HCT116 (cell line): ENCODE results near the gene FDXR. TPM values are rescaled to one million over a fixed set of nuclear protein-coding genes. Genes with fewer than 3 reads are reported as not detected.

Source experiments
- CEBPB ChIP-seq: IDR thresholded peaks from 2 replicates; pipeline ENCODE4 v1.6.1; 2012; ENCODE audit warnings: low read depth
- JUND ChIP-seq: IDR thresholded peaks from 2 replicates; pipeline ENCODE4 v1.6.1; 2012
- POLR2AphosphoS5 ChIP-seq: IDR thresholded peaks from 2 replicates; pipeline ENCODE4 v1.6.1; 2011; ENCODE audit warnings: mild to moderate bottlenecking, low read depth, low read length, moderate library complexity
- SIN3A ChIP-seq: IDR thresholded peaks from 2 replicates; pipeline ENCODE4 v1.6.1; 2012; ENCODE audit warnings: low read depth
- total RNA-seq: library from RNA; stranded (reverse); gene quantifications from one replicate; pipeline ENCODE4 v1.2.1, GENCODE V29; 2021; ENCODE audit not compliant: unreplicated experiment
- TF ChIP-seq, protein P1 (sequence below), 3 experiments: fragments of 200-600 bp in 1 of 3; sonication (generic) in 1 of 3; IDR thresholded peaks in 2 of 3; conservative IDR thresholded peaks in 1 of 3; 2 replicates each; pipeline ENCODE4 v1.5.1; 2012 to 2017; ENCODE audit warnings: low read depth in 2 of 3, low read length in 2 of 3, antibody characterized with exemption in 1 of 3, borderline replicate concordance in 1 of 3, control low read depth in 1 of 3, mild to moderate bottlenecking in 1 of 3, mixed read lengths in 1 of 3, mixed run types in 1 of 3, moderate library complexity in 1 of 3; ENCODE audit not compliant: insufficient read depth in 1 of 3
- TF ChIP-seq, protein P2 (sequence below): IDR thresholded peaks from 2 replicates; pipeline ENCODE4 v1.6.1; 2012; ENCODE audit warnings: low read depth
- TF ChIP-seq, protein P3 (sequence below): IDR thresholded peaks from 2 replicates; pipeline ENCODE4 v1.6.1; 2012

The FDXR gene
- total RNA-seq, 1 experiment from 2014 or later: 98.8 TPM

DNA sequence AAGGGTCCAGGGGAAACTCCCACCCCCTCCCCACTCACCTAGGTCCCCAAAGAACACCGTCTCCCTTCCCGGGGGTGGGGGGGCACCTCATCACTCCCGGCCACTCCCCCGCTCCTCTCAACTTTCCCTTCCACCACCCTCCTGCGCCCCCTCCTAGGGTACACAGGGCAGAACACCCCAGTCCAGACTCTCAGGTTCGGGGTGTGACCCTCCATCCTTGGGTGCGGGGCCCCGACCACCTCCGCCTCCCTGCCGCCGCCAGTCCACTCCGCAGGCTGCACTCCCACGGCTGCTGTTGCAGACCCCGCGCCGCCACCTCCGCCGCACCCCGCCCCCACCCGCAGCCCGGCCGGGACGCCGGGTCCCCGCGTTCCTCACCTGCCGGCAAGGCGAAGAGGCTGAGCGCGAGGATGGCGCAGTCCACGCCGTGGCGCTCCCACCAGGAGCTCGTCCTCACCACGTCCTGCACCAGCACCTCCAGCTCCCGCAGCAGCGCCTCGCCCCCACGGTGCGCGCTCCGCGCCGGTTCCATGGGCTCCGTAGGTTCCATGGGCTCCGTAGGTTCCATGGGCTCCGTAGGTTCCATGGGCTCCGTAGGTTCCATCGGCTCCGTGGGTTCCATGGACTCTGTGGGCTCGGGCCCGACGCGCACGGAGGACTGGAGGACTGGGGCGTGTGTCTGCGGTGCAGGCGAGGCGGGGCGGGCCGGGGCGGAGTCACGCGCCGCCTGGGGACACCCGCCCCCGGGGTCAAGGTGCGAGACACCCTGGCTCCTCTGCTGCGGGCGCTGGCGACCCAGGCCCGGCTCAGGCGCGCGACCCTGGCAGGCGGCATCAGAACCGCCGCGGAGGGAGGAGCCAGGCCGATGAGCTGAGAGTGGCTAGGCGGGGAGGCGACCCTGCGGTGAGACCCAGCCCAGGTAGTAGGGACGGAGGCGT is 20.4 kb upstream of the FDXR start, which contains the start of gene FADS6 (continued):
- TF ChIP-seq, protein P1, sequence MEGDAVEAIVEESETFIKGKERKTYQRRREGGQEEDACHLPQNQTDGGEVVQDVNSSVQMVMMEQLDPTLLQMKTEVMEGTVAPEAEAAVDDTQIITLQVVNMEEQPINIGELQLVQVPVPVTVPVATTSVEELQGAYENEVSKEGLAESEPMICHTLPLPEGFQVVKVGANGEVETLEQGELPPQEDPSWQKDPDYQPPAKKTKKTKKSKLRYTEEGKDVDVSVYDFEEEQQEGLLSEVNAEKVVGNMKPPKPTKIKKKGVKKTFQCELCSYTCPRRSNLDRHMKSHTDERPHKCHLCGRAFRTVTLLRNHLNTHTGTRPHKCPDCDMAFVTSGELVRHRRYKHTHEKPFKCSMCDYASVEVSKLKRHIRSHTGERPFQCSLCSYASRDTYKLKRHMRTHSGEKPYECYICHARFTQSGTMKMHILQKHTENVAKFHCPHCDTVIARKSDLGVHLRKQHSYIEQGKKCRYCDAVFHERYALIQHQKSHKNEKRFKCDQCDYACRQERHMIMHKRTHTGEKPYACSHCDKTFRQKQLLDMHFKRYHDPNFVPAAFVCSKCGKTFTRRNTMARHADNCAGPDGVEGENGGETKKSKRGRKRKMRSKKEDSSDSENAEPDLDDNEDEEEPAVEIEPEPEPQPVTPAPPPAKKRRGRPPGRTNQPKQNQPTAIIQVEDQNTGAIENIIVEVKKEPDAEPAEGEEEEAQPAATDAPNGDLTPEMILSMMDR (IDR thresholded peaks at IDR 0.05 in 2 of 3, conservative IDR thresholded peaks at IDR 0.05 in 1 of 3; ENCODE audit: borderline replicate concordance in 1 of 3, insufficient read depth in 1 of 3, low read depth in 2 of 3, low read length in 2 of 3): no peak
- no peak for TF ChIP-seq SIN3A
- no peak for TF ChIP-seq POLR2AphosphoS5
- TF ChIP-seq JUND: no peak
- TF ChIP-seq, protein P2, sequence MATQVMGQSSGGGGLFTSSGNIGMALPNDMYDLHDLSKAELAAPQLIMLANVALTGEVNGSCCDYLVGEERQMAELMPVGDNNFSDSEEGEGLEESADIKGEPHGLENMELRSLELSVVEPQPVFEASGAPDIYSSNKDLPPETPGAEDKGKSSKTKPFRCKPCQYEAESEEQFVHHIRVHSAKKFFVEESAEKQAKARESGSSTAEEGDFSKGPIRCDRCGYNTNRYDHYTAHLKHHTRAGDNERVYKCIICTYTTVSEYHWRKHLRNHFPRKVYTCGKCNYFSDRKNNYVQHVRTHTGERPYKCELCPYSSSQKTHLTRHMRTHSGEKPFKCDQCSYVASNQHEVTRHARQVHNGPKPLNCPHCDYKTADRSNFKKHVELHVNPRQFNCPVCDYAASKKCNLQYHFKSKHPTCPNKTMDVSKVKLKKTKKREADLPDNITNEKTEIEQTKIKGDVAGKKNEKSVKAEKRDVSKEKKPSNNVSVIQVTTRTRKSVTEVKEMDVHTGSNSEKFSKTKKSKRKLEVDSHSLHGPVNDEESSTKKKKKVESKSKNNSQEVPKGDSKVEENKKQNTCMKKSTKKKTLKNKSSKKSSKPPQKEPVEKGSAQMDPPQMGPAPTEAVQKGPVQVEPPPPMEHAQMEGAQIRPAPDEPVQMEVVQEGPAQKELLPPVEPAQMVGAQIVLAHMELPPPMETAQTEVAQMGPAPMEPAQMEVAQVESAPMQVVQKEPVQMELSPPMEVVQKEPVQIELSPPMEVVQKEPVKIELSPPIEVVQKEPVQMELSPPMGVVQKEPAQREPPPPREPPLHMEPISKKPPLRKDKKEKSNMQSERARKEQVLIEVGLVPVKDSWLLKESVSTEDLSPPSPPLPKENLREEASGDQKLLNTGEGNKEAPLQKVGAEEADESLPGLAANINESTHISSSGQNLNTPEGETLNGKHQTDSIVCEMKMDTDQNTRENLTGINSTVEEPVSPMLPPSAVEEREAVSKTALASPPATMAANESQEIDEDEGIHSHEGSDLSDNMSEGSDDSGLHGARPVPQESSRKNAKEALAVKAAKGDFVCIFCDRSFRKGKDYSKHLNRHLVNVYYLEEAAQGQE: no peak
- TF ChIP-seq CEBPB: no peak
- TF ChIP-seq, protein P3, sequence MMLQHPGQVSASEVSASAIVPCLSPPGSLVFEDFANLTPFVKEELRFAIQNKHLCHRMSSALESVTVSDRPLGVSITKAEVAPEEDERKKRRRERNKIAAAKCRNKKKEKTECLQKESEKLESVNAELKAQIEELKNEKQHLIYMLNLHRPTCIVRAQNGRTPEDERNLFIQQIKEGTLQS: no peak
